ENCODE measurements around the gene OR51V1.
"Not testable (repeated sequence)": the region's sequence is repeated elsewhere in the genome, so short reads cannot be mapped to it uniquely, and the experiment has no call there.

The OR51V1 gene

DNA sequence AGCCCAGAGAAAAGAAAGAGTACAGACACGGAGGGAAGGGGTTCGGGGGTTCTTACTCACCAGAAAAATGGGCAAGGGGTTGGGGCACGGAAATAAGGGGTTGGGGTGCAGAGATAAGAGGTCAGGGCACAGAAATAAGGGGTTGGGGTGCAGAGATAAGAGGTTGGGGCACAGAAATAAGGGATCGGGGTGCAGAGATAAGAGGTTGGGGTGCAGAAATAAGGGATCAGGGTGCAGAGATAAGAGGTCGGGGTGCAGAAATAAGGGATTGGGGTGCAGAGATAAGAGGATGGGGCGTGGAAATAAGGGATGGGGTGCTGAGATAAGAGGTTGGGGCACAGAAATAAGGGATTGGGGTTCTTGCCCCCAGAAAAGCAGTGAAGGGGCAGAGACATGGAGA lies 35.7 kb downstream of the OR51V1 start:
- DNase-seq: not testable (repeated sequence)

DNA sequence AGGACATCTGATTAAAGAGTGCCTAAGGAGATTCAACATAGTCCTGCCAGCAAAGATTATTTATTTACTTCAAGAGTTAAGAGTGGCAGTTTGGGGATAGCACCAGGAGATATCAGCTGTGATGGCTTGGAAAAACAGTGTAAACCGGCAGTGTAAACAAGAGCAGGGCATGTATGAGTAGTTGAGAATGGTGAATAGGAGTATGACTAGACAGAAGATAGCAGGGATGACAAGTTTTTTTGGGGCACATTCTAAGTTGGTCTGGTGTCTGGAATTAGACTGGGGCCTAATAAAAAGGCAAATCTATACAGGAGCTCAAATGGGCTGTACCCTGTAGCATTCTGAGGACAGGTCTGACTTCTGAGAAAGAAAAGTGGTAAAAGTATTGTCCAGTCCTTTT lies 39.4 kb downstream of the OR51V1 start:
- DNase-seq: not testable (repeated sequence)

GRCh38 chr11:5160217-5160616 lies 40.3 kb downstream of the OR51V1 start:
- not testable (repeated sequence) for DNase-seq

GRCh38 chr11:5159806-5160205 lies 40.7 kb downstream of the OR51V1 start:
- no peak for DNase-seq

GRCh38 chr11:5154657-5155056 lies 45.8 kb downstream of the OR51V1 start, which contains the start of gene OR52A1:
OR52A1 (minus strand) TSS chr11:5154757; CDS start chr11:5152369, 2,388 bp downstream.
- DNase-seq: no peak

GRCh38 chr11:5153574-5154431 lies 46.7 kb downstream of the OR51V1 start:
- no peak for DNase-seq

- no peak for DNase-seq
Measured at GRCh38 chr11:5151713-5152153, 48.7 kb downstream of the OR51V1 start.

Data from NCI-H187 treated with DMSO at 0.1 percent for 48 hours (cell line).